HEK293 (cell line): ENCODE results near the gene CAPN8.

Experiments
- CTCF ChIA-PET: fragments of 350-600 bp; formaldehyde crosslinking; extraction: SDS; loops from one replicate; lab custom pipeline; 2021; ENCODE audit warnings: antibody characterized with exemption; lab: Yijun Ruan, JAX
- POLR2A ChIA-PET: fragments of 300-600 bp; formaldehyde crosslinking; extraction: SDS; loops from one replicate; lab custom pipeline; 2020; ENCODE audit warnings: antibody characterized with exemption, inconsistent platforms; lab: Yijun Ruan, JAX
- H3K27ac ChIP-seq: fragments of 200-500 bp; sonication (Bioruptor generic); 2 replicates; pipeline ENCODE4 v1.5.1; 2014; ENCODE audit warnings: low read depth, low read length, control low read depth, inconsistent platforms; ENCODE audit errors: extremely low read depth
- H3K36me3 ChIP-seq, 2 experiments: fragments of 200-500 bp in 1 of 2; sonication (Bioruptor generic) in 1 of 2; 1 replicate in 1 of 2; 2 replicates in 1 of 2; pipeline ENCODE4 v1.5.1; 2014 to 2017; ENCODE audit warnings: inconsistent platforms in 2 of 2, low read length in 2 of 2; ENCODE audit not compliant: control insufficient read depth in 2 of 2, insufficient read depth in 1 of 2
- H3K4me1 ChIP-seq: fragments of 200-500 bp; sonication (Bioruptor generic); 2 replicates; pipeline ENCODE4 v1.5.1; 2014; ENCODE audit warnings: mild to moderate bottlenecking, low read length, inconsistent platforms; ENCODE audit not compliant: control insufficient read depth, insufficient read depth
- H3K4me3 ChIP-seq: 2 replicates; pipeline ENCODE4 v1.5.1; 2011; ENCODE audit warnings: low read depth, mild to moderate bottlenecking, control low read depth, low read length, moderate library complexity
- H3K9me3 ChIP-seq: fragments of 200-500 bp; sonication (Bioruptor generic); 2 replicates; pipeline ENCODE4 v1.5.1; 2014; ENCODE audit warnings: low read depth, low read length, inconsistent platforms; ENCODE audit not compliant: control insufficient read depth, insufficient read depth
- EGR2 ChIP-seq: fragments of 450-650 bp; formaldehyde crosslinking; IDR thresholded peaks from 2 replicates; pipeline ENCODE4 v1.5.1; 2016; ENCODE audit warnings: low read depth, missing biosample characterization, missing genetic modification characterization
- GFI1B ChIP-seq: fragments of 450-650 bp; formaldehyde crosslinking; IDR thresholded peaks from 2 replicates; pipeline ENCODE4 v1.5.1; 2016; ENCODE audit warnings: missing biosample characterization, missing genetic modification characterization
- GLI4 ChIP-seq: fragments of 450-650 bp; formaldehyde crosslinking; IDR thresholded peaks from 2 replicates; pipeline ENCODE4 v1.5.1; 2016; ENCODE audit warnings: missing biosample characterization, missing genetic modification characterization
- KLF10 ChIP-seq: fragments of 450-650 bp; IDR thresholded peaks from 2 replicates; pipeline ENCODE4 v1.5.1; 2018; ENCODE audit warnings: missing biosample characterization, mild to moderate bottlenecking, missing genetic modification characterization
- PRDM6 ChIP-seq: fragments of 450-650 bp; formaldehyde crosslinking; IDR thresholded peaks from 2 replicates; pipeline ENCODE4 v1.5.1; 2017; ENCODE audit warnings: missing biosample characterization, missing genetic modification characterization
- REPIN1 ChIP-seq: fragments of 450-650 bp; formaldehyde crosslinking; IDR thresholded peaks from 2 replicates; pipeline ENCODE4 v1.5.1; 2017; ENCODE audit warnings: missing biosample characterization, missing genetic modification characterization, low read depth
- SCRT1 ChIP-seq: fragments of 450-650 bp; formaldehyde crosslinking; IDR thresholded peaks from 2 replicates; pipeline ENCODE4 v1.5.1; 2016; ENCODE audit warnings: missing biosample characterization, missing genetic modification characterization, borderline replicate concordance
- ZBTB21 ChIP-seq: fragments of 450-650 bp; formaldehyde crosslinking; IDR thresholded peaks from 2 replicates; pipeline ENCODE4 v1.5.1; 2017; ENCODE audit warnings: missing biosample characterization, missing genetic modification characterization
- ZNF112 ChIP-seq: fragments of 450-650 bp; formaldehyde crosslinking; IDR thresholded peaks from 2 replicates; pipeline ENCODE4 v1.5.0; 2017; ENCODE audit warnings: missing biosample characterization, missing genetic modification characterization
- ZNF16 ChIP-seq: fragments of 450-650 bp; formaldehyde crosslinking; IDR thresholded peaks from 2 replicates; pipeline ENCODE4 v1.5.1; 2016; ENCODE audit warnings: low read depth, missing biosample characterization, missing genetic modification characterization
- ZNF223 ChIP-seq: fragments of 450-650 bp; formaldehyde crosslinking; IDR thresholded peaks from 2 replicates; pipeline ENCODE4 v1.5.1; 2016; ENCODE audit warnings: missing biosample characterization, missing genetic modification characterization
- ZNF266 ChIP-seq: fragments of 450-650 bp; formaldehyde crosslinking; IDR thresholded peaks from 2 replicates; pipeline ENCODE4 v1.5.1; 2016; ENCODE audit warnings: missing biosample characterization, missing genetic modification characterization, low read depth
- ZNF324 ChIP-seq: fragments of 450-650 bp; formaldehyde crosslinking; IDR thresholded peaks from 2 replicates; pipeline ENCODE4 v1.5.1; 2016; ENCODE audit warnings: missing biosample characterization, missing genetic modification characterization
- ZNF404 ChIP-seq: fragments of 450-650 bp; formaldehyde crosslinking; IDR thresholded peaks from 2 replicates; pipeline ENCODE4 v1.5.1; 2017; ENCODE audit warnings: missing biosample characterization, missing genetic modification characterization
- ZNF521 ChIP-seq: fragments of 450-650 bp; formaldehyde crosslinking; IDR thresholded peaks from 2 replicates; pipeline ENCODE4 v1.5.1; 2017; ENCODE audit warnings: missing biosample characterization, mild to moderate bottlenecking, missing genetic modification characterization
- ZNF560 ChIP-seq: fragments of 450-650 bp; formaldehyde crosslinking; IDR thresholded peaks from 2 replicates; pipeline ENCODE4 v1.5.1; 2017; ENCODE audit warnings: missing biosample characterization, missing genetic modification characterization, borderline replicate concordance
- ZNF561 ChIP-seq: fragments of 450-650 bp; IDR thresholded peaks from 2 replicates; pipeline ENCODE4 v1.5.1; 2018; ENCODE audit warnings: missing biosample characterization, missing genetic modification characterization, borderline replicate concordance
- ZNF585B ChIP-seq: fragments of 450-650 bp; formaldehyde crosslinking; IDR thresholded peaks from 2 replicates; pipeline ENCODE4 v1.5.1; 2016; ENCODE audit warnings: missing biosample characterization, missing genetic modification characterization
- ZNF677 ChIP-seq: fragments of 450-650 bp; IDR thresholded peaks from 2 replicates; pipeline ENCODE4 v1.5.0; 2018; ENCODE audit warnings: missing biosample characterization, mild to moderate bottlenecking, missing genetic modification characterization, moderate library complexity
- ZNF776 ChIP-seq: fragments of 450-650 bp; formaldehyde crosslinking; IDR thresholded peaks from 2 replicates; pipeline ENCODE4 v1.5.0; 2017; ENCODE audit warnings: missing biosample characterization, missing genetic modification characterization, borderline replicate concordance
- TF ChIP-seq, protein P1 (sequence below): fragments of 450-650 bp; formaldehyde crosslinking; IDR thresholded peaks from 2 replicates; pipeline ENCODE4 v1.5.1; 2016; ENCODE audit warnings: missing biosample characterization, missing genetic modification characterization
- TF ChIP-seq, protein P2 (sequence below): fragments of 450-650 bp; formaldehyde crosslinking; IDR thresholded peaks from 2 replicates; pipeline ENCODE4 v1.5.1; 2017; ENCODE audit warnings: missing biosample characterization, mild to moderate bottlenecking, missing genetic modification characterization, moderate library complexity
- TF ChIP-seq, protein P3 (sequence below): fragments of 450-650 bp; formaldehyde crosslinking; IDR thresholded peaks from 2 replicates; pipeline ENCODE4 v1.5.1; 2016; ENCODE audit warnings: missing biosample characterization, missing genetic modification characterization
- TF ChIP-seq, protein P4 (sequence below): fragments of 450-650 bp; formaldehyde crosslinking; IDR thresholded peaks from 2 replicates; pipeline ENCODE4 v1.5.1; 2016; ENCODE audit warnings: missing biosample characterization, missing genetic modification characterization
- TF ChIP-seq, protein P5 (sequence below): fragments of 450-650 bp; IDR thresholded peaks from 2 replicates; pipeline ENCODE4 v1.5.1; 2018; ENCODE audit warnings: missing biosample characterization, missing genetic modification characterization

Gene CAPN8

DNA sequence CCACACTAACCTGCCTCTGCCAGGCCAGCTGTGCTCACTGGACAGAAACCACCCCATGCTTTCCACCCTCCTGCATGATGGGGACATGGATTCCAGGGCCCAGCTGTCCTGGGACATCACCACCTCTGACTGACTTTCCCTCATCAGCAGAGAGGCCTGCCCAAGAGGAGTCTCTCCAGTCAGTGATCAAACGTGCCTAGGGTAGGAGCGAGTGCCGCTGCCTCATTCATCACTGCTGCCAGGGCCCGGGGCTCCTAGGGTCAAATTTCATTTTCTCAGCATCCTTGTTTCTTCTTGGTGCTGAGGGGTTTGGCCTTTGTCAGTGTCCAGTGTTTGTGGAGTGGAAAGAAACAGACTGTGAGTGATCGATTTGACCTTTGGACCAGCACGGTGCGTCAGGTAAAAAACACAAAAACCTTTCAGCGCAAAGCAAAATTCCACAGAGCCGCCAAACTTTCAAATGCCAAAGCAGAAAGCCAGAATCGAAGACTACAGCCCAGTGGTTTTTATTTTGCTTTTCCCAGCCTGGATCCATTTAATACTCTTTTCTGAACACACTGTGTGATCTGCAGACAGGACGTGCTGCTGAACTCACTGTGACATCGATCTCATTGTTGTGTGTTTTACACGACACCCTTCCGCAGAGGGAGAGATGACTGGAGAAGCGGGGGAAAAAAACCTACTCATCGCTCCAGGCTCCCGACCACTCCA lies 43.2 kb downstream of the CAPN8 start:
- TF ChIP-seq ZNF560 (tag by site-specific recombination) (no peak), ZNF112 (tag by site-specific recombination) (no peak), ZNF585B (tag by site-specific recombination) (no peak), ZNF324 (tag by site-specific recombination) (no peak), EGR2 (no peak), ZNF266 (tag by site-specific recombination) (no peak), ZBTB21 (tag by site-specific recombination) (no peak), ZNF677 (tag by site-specific recombination) (no peak), ZNF16 (tag by site-specific recombination) (no peak), KLF10 (tag by site-specific recombination) (no peak), REPIN1 (tag by site-specific recombination) (no peak), ZNF561 (tag by site-specific recombination) (no peak), GFI1B (tag by site-specific recombination) (no peak)
- TF ChIP-seq, protein P1, sequence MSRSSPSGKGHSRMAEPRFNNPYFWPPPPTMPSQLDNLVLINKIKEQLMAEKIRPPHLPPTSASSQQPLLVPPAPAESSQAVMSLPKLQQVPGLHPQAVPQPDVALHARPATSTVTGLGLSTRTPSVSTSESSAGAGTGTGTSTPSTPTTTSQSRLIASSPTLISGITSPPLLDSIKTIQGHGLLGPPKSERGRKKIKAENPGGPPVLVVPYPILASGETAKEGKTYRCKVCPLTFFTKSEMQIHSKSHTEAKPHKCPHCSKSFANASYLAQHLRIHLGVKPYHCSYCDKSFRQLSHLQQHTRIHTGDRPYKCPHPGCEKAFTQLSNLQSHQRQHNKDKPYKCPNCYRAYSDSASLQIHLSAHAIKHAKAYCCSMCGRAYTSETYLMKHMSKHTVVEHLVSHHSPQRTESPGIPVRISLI (tag by site-specific recombination) = no peak
- TF ChIP-seq, protein P2, sequence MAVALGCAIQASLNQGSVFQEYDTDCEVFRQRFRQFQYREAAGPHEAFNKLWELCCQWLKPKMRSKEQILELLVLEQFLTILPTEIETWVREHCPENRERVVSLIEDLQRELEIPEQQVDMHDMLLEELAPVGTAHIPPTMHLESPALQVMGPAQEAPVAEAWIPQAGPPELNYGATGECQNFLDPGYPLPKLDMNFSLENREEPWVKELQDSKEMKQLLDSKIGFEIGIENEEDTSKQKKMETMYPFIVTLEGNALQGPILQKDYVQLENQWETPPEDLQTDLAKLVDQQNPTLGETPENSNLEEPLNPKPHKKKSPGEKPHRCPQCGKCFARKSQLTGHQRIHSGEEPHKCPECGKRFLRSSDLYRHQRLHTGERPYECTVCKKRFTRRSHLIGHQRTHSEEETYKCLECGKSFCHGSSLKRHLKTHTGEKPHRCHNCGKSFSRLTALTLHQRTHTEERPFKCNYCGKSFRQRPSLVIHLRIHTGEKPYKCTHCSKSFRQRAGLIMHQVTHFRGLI (tag by site-specific recombination) = no peak
- TF ChIP-seq, protein P3, sequence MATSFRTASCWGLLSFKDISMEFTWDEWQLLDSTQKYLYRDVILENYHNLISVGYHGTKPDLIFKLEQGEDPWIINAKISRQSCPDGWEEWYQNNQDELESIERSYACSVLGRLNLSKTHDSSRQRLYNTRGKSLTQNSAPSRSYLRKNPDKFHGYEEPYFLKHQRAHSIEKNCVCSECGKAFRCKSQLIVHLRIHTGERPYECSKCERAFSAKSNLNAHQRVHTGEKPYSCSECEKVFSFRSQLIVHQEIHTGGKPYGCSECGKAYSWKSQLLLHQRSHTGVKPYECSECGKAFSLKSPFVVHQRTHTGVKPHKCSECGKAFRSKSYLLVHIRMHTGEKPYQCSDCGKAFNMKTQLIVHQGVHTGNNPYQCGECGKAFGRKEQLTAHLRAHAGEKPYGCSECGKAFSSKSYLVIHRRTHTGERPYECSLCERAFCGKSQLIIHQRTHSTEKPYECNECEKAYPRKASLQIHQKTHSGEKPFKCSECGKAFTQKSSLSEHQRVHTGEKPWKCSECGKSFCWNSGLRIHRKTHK = no peak
- TF ChIP-seq, all 188 proteins: peak for 0
- no peaks in the 10 kb centered on the region for H3K4me1 ChIP-seq
- CTCF ChIA-PET = interaction anchor here (0.6 to 3.5 kb wide), 2 partner anchors 65 to 756 kb away, joined by 3 to 17 read pairs; no protein-coding TSS in a partner anchor

GRCh38 chr1:223621312-223621734 lies 44.2 kb downstream of the CAPN8 start:
- Histone ChIP-seq H3K36me3 (no peaks in the 10 kb centered on the region), H3K4me3 (no peak overlapping the region), H3K27ac (no peak overlapping the region), H3K9me3 (no peaks in the 10 kb centered on the region), H3K4me1 (no peaks in the 10 kb centered on the region)
- TF ChIP-seq ZNF521 = no peak
- TF ChIP-seq, protein P4, sequence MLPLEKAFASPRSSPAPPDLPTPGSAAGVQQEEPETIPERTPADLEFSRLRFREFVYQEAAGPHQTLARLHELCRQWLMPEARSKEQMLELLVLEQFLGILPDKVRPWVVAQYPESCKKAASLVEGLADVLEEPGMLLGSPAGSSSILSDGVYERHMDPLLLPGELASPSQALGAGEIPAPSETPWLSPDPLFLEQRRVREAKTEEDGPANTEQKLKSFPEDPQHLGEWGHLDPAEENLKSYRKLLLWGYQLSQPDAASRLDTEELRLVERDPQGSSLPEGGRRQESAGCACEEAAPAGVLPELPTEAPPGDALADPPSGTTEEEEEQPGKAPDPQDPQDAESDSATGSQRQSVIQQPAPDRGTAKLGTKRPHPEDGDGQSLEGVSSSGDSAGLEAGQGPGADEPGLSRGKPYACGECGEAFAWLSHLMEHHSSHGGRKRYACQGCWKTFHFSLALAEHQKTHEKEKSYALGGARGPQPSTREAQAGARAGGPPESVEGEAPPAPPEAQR (tag by site-specific recombination) = no peak
- no peak for TF ChIP-seq ZNF223 (tag by site-specific recombination)
- TF ChIP-seq ZNF404 (tag by site-specific recombination) = no peak
- no peak for TF ChIP-seq PRDM6
- no peak for TF ChIP-seq ZNF776 (tag by site-specific recombination)
- TF ChIP-seq GLI4 (tag by site-specific recombination) = no peak
- TF ChIP-seq SCRT1 = no peak
- TF ChIP-seq, protein P5, sequence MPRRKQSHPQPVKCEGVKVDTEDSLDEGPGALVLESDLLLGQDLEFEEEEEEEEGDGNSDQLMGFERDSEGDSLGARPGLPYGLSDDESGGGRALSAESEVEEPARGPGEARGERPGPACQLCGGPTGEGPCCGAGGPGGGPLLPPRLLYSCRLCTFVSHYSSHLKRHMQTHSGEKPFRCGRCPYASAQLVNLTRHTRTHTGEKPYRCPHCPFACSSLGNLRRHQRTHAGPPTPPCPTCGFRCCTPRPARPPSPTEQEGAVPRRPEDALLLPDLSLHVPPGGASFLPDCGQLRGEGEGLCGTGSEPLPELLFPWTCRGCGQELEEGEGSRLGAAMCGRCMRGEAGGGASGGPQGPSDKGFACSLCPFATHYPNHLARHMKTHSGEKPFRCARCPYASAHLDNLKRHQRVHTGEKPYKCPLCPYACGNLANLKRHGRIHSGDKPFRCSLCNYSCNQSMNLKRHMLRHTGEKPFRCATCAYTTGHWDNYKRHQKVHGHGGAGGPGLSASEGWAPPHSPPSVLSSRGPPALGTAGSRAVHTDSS = no peak
- no peak for TF ChIP-seq ZNF677 (tag by site-specific recombination)
- CTCF ChIA-PET = interaction anchor here (0.6 to 4.6 kb wide), 2 partner anchors 64 to 132 kb away, joined by 3 to 35 read pairs; no protein-coding TSS in a partner anchor
- POLR2A ChIA-PET = no interaction called here

More for the DNA sequence above, 43.2 kb downstream of the CAPN8 start:
- Histone ChIP-seq H3K27ac (no peak overlapping the region), H3K36me3 (no peaks in the 10 kb centered on the region), H3K9me3 (no peaks in the 10 kb centered on the region), H3K4me3 (no peak overlapping the region)
- POLR2A ChIA-PET = no interaction called here
